Mesangial cell (primary cell): ENCODE results near the gene PPFIBP1. TPM values are rescaled to one million over a fixed set of nuclear protein-coding genes. Genes with fewer than 3 reads are reported as not detected.

Experiments used
- total RNA-seq: library from RNA; depleted of rRNA; stranded (reverse); fragments of >200 nt; gene quantifications from 2 replicates; pipeline ENCODE4 v1.2.3, GENCODE V29; 2015

The PPFIBP1 gene
- total RNA-seq: 59.8 and 61.3 TPM in 2 replicates

DNA sequence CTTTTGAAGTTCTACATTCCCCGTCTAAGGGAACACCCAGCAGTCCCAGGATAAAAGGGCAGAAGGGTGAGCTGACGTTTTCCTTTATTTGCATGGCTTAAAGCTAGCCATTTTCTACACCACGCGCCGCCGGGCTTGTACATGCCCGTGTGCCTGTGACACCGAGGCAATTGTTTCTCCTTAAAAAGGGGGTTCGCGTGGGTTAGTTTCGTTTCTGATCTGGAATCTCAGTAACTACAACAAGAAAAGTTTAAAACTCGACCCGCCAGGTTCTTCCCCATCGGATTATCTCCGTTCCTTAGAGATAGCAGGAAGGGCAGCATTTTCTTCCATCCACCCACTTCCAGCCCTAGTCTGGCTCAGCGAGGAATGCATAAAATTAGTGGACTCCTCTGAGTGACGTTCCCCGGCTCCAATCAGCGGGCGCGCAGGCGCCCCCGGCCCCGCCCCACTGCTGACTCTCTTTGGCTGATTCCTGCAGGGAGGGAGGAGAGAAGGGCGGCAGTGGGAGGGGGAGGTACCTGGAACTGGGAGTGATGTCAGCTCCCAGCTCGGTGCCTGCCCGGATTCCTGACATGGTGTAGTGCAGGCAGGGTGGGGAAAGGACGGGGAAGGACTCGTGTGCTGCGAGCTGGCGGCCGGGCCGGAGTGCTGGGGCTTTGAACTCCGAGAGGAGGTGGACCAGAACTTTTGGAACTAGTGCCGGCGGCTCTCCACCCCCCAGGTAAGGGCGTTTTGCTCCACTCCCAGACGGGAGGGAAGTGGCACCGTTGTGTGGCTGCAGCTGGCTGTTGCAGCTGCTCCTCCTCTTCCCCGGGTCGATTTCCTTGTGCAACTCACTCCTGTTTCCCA is at the start of gene PPFIBP1:
Gene PPFIBP1 (plus strand): TSS at position 565 of the 852 bp plus-strand sequence. CDS start 109,191 bp downstream, outside the sequence.

GRCh38 chr12:27696293-27696652 is 172.3 kb downstream of the PPFIBP1 start, which contains the start of gene REP15:
TSS of gene REP15 (plus strand) at chr12:27696447. CDS start at chr12:27696563, 116 bp downstream.

GRCh38 chr12:27710592-27711316 is 186.7 kb downstream of the PPFIBP1 start, which contains the start of gene MRPS35:
TSS of gene MRPS35 (plus strand) at chr12:27710832. CDS start at chr12:27710844, 12 bp downstream.

Other genes starting within 250 kb of the PPFIBP1 start
- 9.3 and 26.9 TPM in 2 replicates for gene BMAL2, start 191.4 kb upstream of the PPFIBP1 start, total RNA-seq
- gene SMCO2, start 77.5 kb upstream of the PPFIBP1 start, total RNA-seq: not detected in 2 replicates
- 0.25 and 1.1 TPM in 2 replicates for gene REP15, start 172.2 kb downstream of the PPFIBP1 start, total RNA-seq
- gene MRPS35, start 186.6 kb downstream of the PPFIBP1 start, total RNA-seq: 34.5 and 46.6 TPM in 2 replicates